BE2C (cell line): ENCODE results near the gene PLA2G4B.

Experiments
- DNase-seq: peaks from one replicate; pipeline ENCODE4 v3.0.0-alpha.2; 2020
- H3K27me3 ChIP-seq: fragments of 250-450 bp; sonication (Bioruptor Pico); 2 replicates; pipeline ENCODE4 v1.5.1; 2020; ENCODE audit warnings: mild to moderate bottlenecking
- H3K36me3 ChIP-seq: fragments of 250-450 bp; sonication (Bioruptor Pico); 2 replicates; pipeline ENCODE4 v1.5.1; 2020; ENCODE audit warnings: mild to moderate bottlenecking
- H3K4me1 ChIP-seq: fragments of 250-450 bp; sonication (Bioruptor Pico); 2 replicates; pipeline ENCODE4 v1.5.1; 2020
- H3K4me3 ChIP-seq: 2 replicates; pipeline ENCODE4 v1.5.1; 2011; ENCODE audit warnings: low read depth, low read length
- H3K9me3 ChIP-seq: fragments of 250-450 bp; sonication (Bioruptor Pico); 2 replicates; pipeline ENCODE4 v1.5.1; 2020
- CTCF ChIP-seq: IDR thresholded peaks from 2 replicates; pipeline ENCODE4 v1.5.1; 2012; ENCODE audit warnings: mild to moderate bottlenecking, low read depth, low read length

The PLA2G4B gene

DNA sequence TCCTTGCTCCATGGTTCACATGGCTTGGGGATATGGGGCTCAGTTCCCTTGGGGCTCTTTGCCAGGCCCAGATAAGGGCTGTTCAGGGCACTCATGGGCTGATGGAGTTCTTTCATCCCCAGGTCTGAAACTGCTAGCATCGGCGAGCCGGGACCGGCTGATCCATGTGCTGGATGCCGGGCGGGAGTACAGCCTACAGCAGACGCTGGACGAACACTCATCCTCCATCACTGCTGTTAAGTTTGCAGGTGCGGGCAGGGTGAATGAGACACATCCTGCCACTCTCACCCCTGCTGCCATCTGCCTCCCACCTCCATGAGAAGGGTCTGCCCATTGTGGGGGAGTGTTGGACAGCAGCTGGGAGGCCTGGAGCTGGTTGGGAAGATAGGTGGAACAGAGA is 21.9 kb upstream of the PLA2G4B start:
- H3K36me3 ChIP-seq: peaks cover 3% of the 10 kb centered on the region; the same call in 1 of the 2 replicates

GRCh38 chr15:41817327-41817726 is 21.3 kb upstream of the PLA2G4B start:
- no peaks in the 10 kb centered on the region for H3K27me3 ChIP-seq
- H3K4me1 ChIP-seq: no peaks in the 10 kb centered on the region
- no peak overlapping the region for H3K4me3 ChIP-seq
- no peak for DNase-seq
- TF ChIP-seq CTCF: no peak
- no peaks in the 10 kb centered on the region for H3K9me3 ChIP-seq
- peaks cover 3% of the 10 kb centered on the region; the same call in 1 of the 2 replicates for H3K36me3 ChIP-seq

More for the DNA sequence above, 21.9 kb upstream of the PLA2G4B start:
- Histone ChIP-seq H3K4me1 (no peaks in the 10 kb centered on the region), H3K9me3 (no peaks in the 10 kb centered on the region), H3K27me3 (no peaks in the 10 kb centered on the region), H3K4me3 (no peak overlapping the region)
- no peak for DNase-seq
- no peak for TF ChIP-seq CTCF

- DNase-seq: no peak
- H3K36me3 ChIP-seq: peaks cover 3% of the 10 kb centered on the region; the same call in 1 of the 2 replicates
- H3K4me3 ChIP-seq: no peak overlapping the region
- no peaks in the 10 kb centered on the region for H3K9me3 ChIP-seq
- H3K27me3 ChIP-seq: no peaks in the 10 kb centered on the region
- TF ChIP-seq CTCF: no peak
- no peaks in the 10 kb centered on the region for H3K4me1 ChIP-seq
Observed at GRCh38 chr15:41817781-41818180, 20.9 kb upstream of the PLA2G4B start.

- Histone ChIP-seq H3K9me3 (no peaks in the 10 kb centered on the region), H3K4me1 (no peaks in the 10 kb centered on the region), H3K4me3 (no peak overlapping the region), H3K36me3 (peaks cover 11% of the 10 kb centered on the region), H3K27me3 (no peaks in the 10 kb centered on the region)
- DNase-seq: no peak
- TF ChIP-seq CTCF: no peak
Observed at GRCh38 chr15:41819455-41820050, 19.1 kb upstream of the PLA2G4B start.

DNA sequence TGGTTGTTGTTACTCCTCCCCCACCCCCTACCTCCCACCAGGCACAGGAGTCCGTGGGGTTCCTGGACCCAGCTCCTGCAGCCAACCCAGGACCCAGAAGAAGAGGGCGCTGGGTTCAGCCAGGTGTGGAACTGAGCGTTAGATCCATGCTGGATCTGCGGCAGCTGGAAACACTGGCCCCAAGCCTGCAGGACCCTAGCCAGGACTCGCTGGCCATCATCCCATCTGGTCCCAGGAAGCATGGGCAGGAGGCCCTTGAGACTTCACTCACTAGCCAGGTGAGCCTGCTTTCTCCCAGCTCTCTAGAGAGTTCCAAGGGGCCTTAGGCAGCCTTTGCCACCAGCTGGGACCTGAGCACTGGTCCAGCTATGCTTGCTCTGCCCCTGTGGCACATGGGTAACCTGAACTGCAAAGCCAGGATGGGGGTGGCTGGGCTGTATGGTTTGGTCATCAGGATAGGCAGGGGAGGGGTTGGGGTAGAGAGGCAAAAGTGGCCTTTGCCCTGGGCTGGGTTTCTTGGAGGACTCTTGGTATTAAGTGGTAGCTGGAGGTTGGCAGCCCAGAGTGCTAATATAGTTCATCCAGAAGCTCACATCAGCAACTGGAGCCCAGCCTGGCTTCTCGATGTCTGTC is 17.7 kb upstream of the PLA2G4B start:
- H3K36me3 ChIP-seq: peaks cover 8% of the 10 kb centered on the region
- no peak for DNase-seq

More for the DNA sequence above, 17.7 kb upstream of the PLA2G4B start:
- no peak for TF ChIP-seq CTCF
- Histone ChIP-seq H3K27me3 (no peaks in the 10 kb centered on the region), H3K9me3 (no peaks in the 10 kb centered on the region), H3K4me1 (no peaks in the 10 kb centered on the region), H3K4me3 (no peak overlapping the region)
